IMR-90 (cell line): ENCODE data around the gene SERPINB8. TPM values are rescaled to one million over a fixed set of nuclear protein-coding genes. Genes with fewer than 3 reads are reported as not detected.

ENCODE experiments used
- ATAC-seq: fragments of 200-7000 bp; cut with Tn5 transposase; 2 replicates; pipeline ENCODE4 v1.9.1; 2020; ENCODE audit warnings: low read depth, mild to moderate bottlenecking, moderate library complexity
- BruUV-seq: library from RNA; stranded (reverse); fragments of 400-500 nt; replicated peaks from 2 replicates; lab custom pipeline; 2021; lab: Mats Ljungman, UMichigan
- CTCF ChIA-PET: fragments of 300-600 bp; formaldehyde crosslinking; extraction: SDS; loops from one replicate; lab custom pipeline; 2021; ENCODE audit warnings: antibody characterized with exemption; lab: Yijun Ruan, JAX
- POLR2A ChIA-PET: fragments of 300-600 bp; sonication (Branson Sonifier 250); formaldehyde crosslinking; loops from one replicate; lab custom pipeline; 2022; ENCODE audit warnings: antibody characterized with exemption; ENCODE audit not compliant: unreplicated experiment; lab: Charles Lee
- DNase-seq: peaks from one replicate; pipeline ENCODE4 v3.0.0; 2013
- H2AFZ ChIP-seq: replicated peaks from 2 replicates; pipeline ENCODE3; 2013; ENCODE audit warnings: low read length, mild to moderate bottlenecking; ENCODE audit not compliant: poor library complexity
- H2AK5ac ChIP-seq: 2 replicates; pipeline ENCODE4 v1.6.1; 2013; ENCODE audit warnings: low read depth, low read length, inconsistent platforms
- H2AK9ac ChIP-seq: replicated peaks from 2 replicates; pipeline ENCODE3; 2013; ENCODE audit warnings: mild to moderate bottlenecking, low read depth, low read length, moderate library complexity; ENCODE audit not compliant: poor library complexity
- H2BK120ac ChIP-seq: 2 replicates; pipeline ENCODE4 v1.6.1; 2013; ENCODE audit warnings: low read depth, low read length, inconsistent platforms
- H2BK15ac ChIP-seq: 3 replicates; pipeline ENCODE4 v1.6.1; 2013; ENCODE audit warnings: low read depth, low read length, inconsistent platforms
- H2BK20ac ChIP-seq: 2 replicates; pipeline ENCODE4 v1.6.1; 2013; ENCODE audit warnings: low read depth, mild to moderate bottlenecking, inconsistent platforms, low read length, moderate library complexity
- H2BK5ac ChIP-seq: 2 replicates; pipeline ENCODE4 v1.6.1; 2013; ENCODE audit warnings: mild to moderate bottlenecking, low read depth, low read length, inconsistent platforms; ENCODE audit not compliant: poor library complexity, severe bottlenecking
- H3K14ac ChIP-seq: replicated peaks from 2 replicates; pipeline ENCODE4 v1.6.1; 2013; ENCODE audit warnings: low read depth, low read length, inconsistent platforms
- H3K18ac ChIP-seq: 2 replicates; pipeline ENCODE4 v1.6.1; 2013; ENCODE audit warnings: low read depth, low read length, control low read depth
- H3K23ac ChIP-seq: 2 replicates; pipeline ENCODE4 v1.6.1; 2013; ENCODE audit warnings: low read depth, low read length, inconsistent platforms
- H3K27ac ChIP-seq: 2 replicates; pipeline ENCODE4 v1.5.1; 2013; ENCODE audit warnings: mild to moderate bottlenecking, control low read depth, low read length; ENCODE audit not compliant: insufficient read depth
- H3K27me3 ChIP-seq: 2 replicates; pipeline ENCODE4 v1.6.1; 2013; ENCODE audit warnings: low read length; ENCODE audit not compliant: control insufficient read depth, insufficient read depth
- H3K36me3 ChIP-seq: 2 replicates; pipeline ENCODE4 v1.6.1; 2013; ENCODE audit warnings: low read length, mixed read lengths; ENCODE audit not compliant: control insufficient read depth, insufficient read depth
- H3K4ac ChIP-seq: 2 replicates; pipeline ENCODE4 v1.6.1; 2013; ENCODE audit warnings: low read depth, low read length, inconsistent platforms
- H3K4me1 ChIP-seq: 2 replicates; pipeline ENCODE4 v1.6.1; 2013; ENCODE audit warnings: low read length, mixed read lengths; ENCODE audit not compliant: control insufficient read depth, insufficient read depth
- H3K4me2 ChIP-seq: 2 replicates; pipeline ENCODE4 v1.6.1; 2013; ENCODE audit warnings: low read depth, mild to moderate bottlenecking, control low read depth, low read length, moderate library complexity
- H3K4me3 ChIP-seq: 2 replicates; pipeline ENCODE4 v1.5.1; 2013; ENCODE audit warnings: low read depth, mild to moderate bottlenecking, control low read depth, low read length, moderate library complexity; ENCODE audit not compliant: insufficient read depth
- H3K56ac ChIP-seq: 2 replicates; pipeline ENCODE4 v1.6.1; 2013; ENCODE audit warnings: low read length, inconsistent platforms; ENCODE audit not compliant: insufficient read depth; ENCODE audit errors: extremely low read depth
- H3K79me1 ChIP-seq, 2 experiments: 2 replicates each; pipeline ENCODE4 v1.6.1; 2013; ENCODE audit warnings: low read length in 2 of 2, inconsistent platforms in 1 of 2, low read depth in 1 of 2
- H3K9ac ChIP-seq: 2 replicates; pipeline ENCODE4 v1.6.1; 2013; ENCODE audit warnings: low read depth, low read length, control low read depth
- H3K9me1 ChIP-seq: 2 replicates; pipeline ENCODE4 v1.6.1; 2013; ENCODE audit warnings: low read length, inconsistent platforms; ENCODE audit not compliant: insufficient read depth
- H3K9me3 ChIP-seq: 2 replicates; pipeline ENCODE4 v1.6.1; 2013; ENCODE audit warnings: low read length; ENCODE audit not compliant: control insufficient read depth, insufficient read depth
- H4K20me1 ChIP-seq: 2 replicates; pipeline ENCODE4 v1.6.1; 2013; ENCODE audit warnings: low read length, inconsistent platforms; ENCODE audit not compliant: insufficient read depth
- H4K5ac ChIP-seq: 2 replicates; pipeline ENCODE4 v1.6.1; 2013; ENCODE audit warnings: mild to moderate bottlenecking, low read depth, low read length, control low read depth
- H4K8ac ChIP-seq, 2 experiments: 2 replicates each; pipeline ENCODE4 v1.6.1; 2013; ENCODE audit warnings: low read depth in 2 of 2, low read length in 2 of 2, control low read depth in 1 of 2, inconsistent platforms in 1 of 2
- H4K91ac ChIP-seq: 2 replicates; pipeline ENCODE4 v1.6.1; 2013; ENCODE audit warnings: low read depth, low read length, inconsistent platforms; ENCODE audit not compliant: insufficient read depth
- NFE2L2 ChIP-seq: fragments of 150-350 bp; IDR thresholded peaks from 2 replicates; pipeline ENCODE4 v1.6.1; 2016; ENCODE audit warnings: low read depth, mild to moderate bottlenecking, low read length
- RCOR1 ChIP-seq: IDR thresholded peaks from 2 replicates; pipeline ENCODE4 v1.6.1; 2012; ENCODE audit warnings: mild to moderate bottlenecking, low read length, improper control_type of control experiment; ENCODE audit not compliant: insufficient replicate concordance
- WGBS, 2 experiments: methylation state at CpG; one replicate each; pipeline versions ENCODE4 v1.1.5 to v1.1.7; 2013; ENCODE audit warnings: missing lambda C conversion rate in 2 of 2; ENCODE audit not compliant: insufficient read length in 1 of 2; ENCODE audit errors: extremely low coverage in 2 of 2; 5-methylcytosine and 5-hydroxymethylcytosine counted together
- dilution Hi-C: fragments of 300-500 bp; cut with HindIII; formaldehyde crosslinking; loops from one replicate; pipeline ENCODE4 v1.14.3; 2018; ENCODE audit warnings: low sequenced_read_pairs; ENCODE audit not compliant: unreplicated experiment
- in situ Hi-C: fragments of 300-500 bp; cut with MboI; formaldehyde crosslinking; loops from 3 replicates; pipeline ENCODE4 v1.14.3; 2019; ENCODE audit warnings: low sequenced_read_pairs, inconsistent platforms, mixed read lengths
- intact Hi-C: fragments of 100-400 bp; cut with micrococcal nuclease; formaldehyde crosslinking; loops from 2 replicates; pipeline ENCODE4 v1.10.0; 2022
- polyA plus RNA-seq, 3 experiments: library from polyadenylated mRNA; depleted of rRNA; stranded (reverse); fragments of >200 nt; gene quantifications; 2 replicates each; pipeline ENCODE4 v1.2.3, GENCODE V29; 2012; ENCODE audit warnings: low replicate concordance in 1 of 3
- total RNA-seq: library from RNA; depleted of rRNA; stranded (reverse); fragments of >200 nt; gene quantifications from 2 replicates; pipeline ENCODE4 v1.2.3, GENCODE V29; 2012
- TF ChIP-seq, protein P1 (sequence below): fragments of 150-350 bp; IDR thresholded peaks from 2 replicates; pipeline ENCODE4 v1.6.1; 2017; ENCODE audit warnings: mild to moderate bottlenecking, antibody characterized with exemption, low read length, low read depth

SERPINB8 gene
- total and polyA plus RNA-seq, 2 of the 4 experiments (the other 2 are of a cell fraction): 14.3 to 16.7 TPM

DNA sequence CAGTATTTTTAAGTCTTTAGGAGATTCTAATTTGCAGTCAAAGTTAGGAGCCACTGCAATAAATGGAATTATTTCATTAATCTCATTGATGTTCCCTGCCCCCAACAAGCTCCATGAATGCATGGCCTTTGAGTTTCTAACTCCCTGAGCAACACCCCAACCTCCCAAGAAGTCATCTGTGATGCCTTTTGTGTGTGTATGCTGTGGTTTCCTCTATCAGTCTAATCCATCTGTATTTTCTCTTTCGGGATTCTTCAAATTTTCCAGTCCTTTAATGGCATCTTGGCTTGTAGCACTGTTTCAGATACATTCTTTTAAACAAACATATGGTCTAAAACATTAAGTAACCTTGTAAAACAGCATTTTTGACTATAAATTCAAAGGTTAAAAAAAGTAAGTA is 45.3 kb upstream of the SERPINB8 start:
- intact Hi-C loops (no loop called here), dilution Hi-C loops (no loop called here), in situ Hi-C loops (no loop called here)
- Histone ChIP-seq H4K91ac (no peak overlapping the region), H3K36me3 (no peaks in the 10 kb centered on the region), H3K27ac (no peak overlapping the region), H3K23ac (no peak overlapping the region), H4K20me1 (no peaks in the 10 kb centered on the region), H3K79me1 (no peaks in the 10 kb centered on the region), H3K9me1 (no peaks in the 10 kb centered on the region), H3K18ac (no peak overlapping the region), H3K4me1 (no peaks in the 10 kb centered on the region), H2BK20ac (no peak overlapping the region), H3K9me3 (no peaks in the 10 kb centered on the region), H4K5ac (no peak overlapping the region), H2AK5ac (no peak overlapping the region), H2BK5ac (no peak overlapping the region), H3K4me2 (no peak overlapping the region), H2AK9ac (no peak overlapping the region), H3K9ac (no peak overlapping the region), H2AFZ (no peak overlapping the region), H4K8ac (no peak overlapping the region), H3K14ac (no peak overlapping the region), H3K4ac (no peak overlapping the region), H2BK15ac (no peak overlapping the region), H3K56ac (no peak overlapping the region), H3K4me3 (no peak overlapping the region), H3K27me3 (peaks cover 2% of the 10 kb centered on the region; the same call in 1 of the 2 replicates), H2BK120ac (no peak overlapping the region)
- ChIA-PET POLR2A (no interaction called here), CTCF (interaction anchor here (0.6 kb wide), 1 partner anchor 24 kb away, joined by 3 read pairs; no protein-coding TSS in a partner anchor)
- no CpG with 5 or more reads among the region's 1 CpG for WGBS, 2 experiments
- DNase-seq (peak; percentile 20), ATAC-seq (peak; percentile 27; the same call in 1 of the 2 replicates)
- BruUV-seq: no TSS peak
- TF ChIP-seq NFE2L2: no peak
- TF ChIP-seq, protein P1, sequence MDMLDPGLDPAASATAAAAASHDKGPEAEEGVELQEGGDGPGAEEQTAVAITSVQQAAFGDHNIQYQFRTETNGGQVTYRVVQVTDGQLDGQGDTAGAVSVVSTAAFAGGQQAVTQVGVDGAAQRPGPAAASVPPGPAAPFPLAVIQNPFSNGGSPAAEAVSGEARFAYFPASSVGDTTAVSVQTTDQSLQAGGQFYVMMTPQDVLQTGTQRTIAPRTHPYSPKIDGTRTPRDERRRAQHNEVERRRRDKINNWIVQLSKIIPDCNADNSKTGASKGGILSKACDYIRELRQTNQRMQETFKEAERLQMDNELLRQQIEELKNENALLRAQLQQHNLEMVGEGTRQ: no peak
- TF ChIP-seq RCOR1: no peak
